NB4 (cell line): ENCODE data around the gene NDUFV1.

Experiments
- DNase-seq: peaks from one replicate; pipeline ENCODE4 v3.0.0; 2010; ENCODE audit warnings: low read depth
- H3K4me3 ChIP-seq: one replicate; pipeline ENCODE4 v1.5.1; 2011; ENCODE audit warnings: mild to moderate bottlenecking, low read depth, low read length, moderate library complexity
- MAX ChIP-seq: IDR thresholded peaks from 2 replicates; pipeline ENCODE4 v1.6.1; 2011; ENCODE audit warnings: low read depth, low read length
- MYC ChIP-seq: IDR thresholded peaks from 2 replicates; pipeline ENCODE4 v1.6.1; 2011; ENCODE audit warnings: low read depth, low read length
- POLR2A ChIP-seq: IDR thresholded peaks from 2 replicates; pipeline ENCODE4 v1.6.1; 2011; ENCODE audit warnings: mild to moderate bottlenecking; ENCODE audit not compliant: insufficient read length; ENCODE audit errors: extremely low read depth
- TF ChIP-seq, protein P1 (sequence below): IDR thresholded peaks from one replicate; pipeline ENCODE4 v1.5.1; 2012; ENCODE audit warnings: low read depth, low read length

The NDUFV1 gene

DNA sequence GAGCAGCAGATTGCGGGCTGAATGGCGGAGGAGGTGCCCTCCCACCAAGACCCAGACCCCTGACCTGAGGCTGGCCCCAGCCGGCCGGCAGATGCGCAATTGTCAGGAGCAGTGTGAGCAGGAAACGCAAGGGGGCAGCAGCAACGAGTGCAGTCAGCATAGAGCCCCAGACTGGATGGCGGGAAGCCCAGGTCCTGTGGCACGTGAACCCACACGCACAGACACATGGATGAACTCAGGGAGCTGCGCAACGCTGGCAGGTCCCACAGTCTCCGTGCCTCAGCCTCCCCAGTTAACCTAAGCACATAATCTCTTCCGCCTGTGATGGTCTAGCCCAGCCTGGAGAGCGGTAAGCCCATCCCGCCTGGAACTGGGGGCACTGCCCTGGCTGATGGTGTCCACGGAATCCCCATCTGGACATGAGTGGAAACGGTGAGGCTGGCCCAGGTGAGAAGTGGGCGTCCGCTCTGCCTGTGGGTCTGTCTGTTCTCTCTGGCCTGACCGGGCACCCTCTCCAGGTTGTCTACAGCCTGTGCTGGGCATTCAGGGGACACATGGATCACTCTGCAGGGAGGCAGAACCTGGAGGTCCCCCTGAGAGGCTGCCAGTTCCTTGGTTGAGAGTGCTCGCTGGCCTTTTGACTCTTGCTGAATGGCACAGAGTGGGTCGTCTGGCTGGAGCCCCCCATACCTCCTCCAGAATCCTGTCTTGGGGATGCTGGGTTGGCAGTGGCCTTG, 33.5 kb downstream of the NDUFV1 start:
- peak; percentile 78 for DNase-seq
- TF ChIP-seq MYC (no peak), POLR2A (no peak), MAX (peak; percentile 90)
- TF ChIP-seq, protein P1, sequence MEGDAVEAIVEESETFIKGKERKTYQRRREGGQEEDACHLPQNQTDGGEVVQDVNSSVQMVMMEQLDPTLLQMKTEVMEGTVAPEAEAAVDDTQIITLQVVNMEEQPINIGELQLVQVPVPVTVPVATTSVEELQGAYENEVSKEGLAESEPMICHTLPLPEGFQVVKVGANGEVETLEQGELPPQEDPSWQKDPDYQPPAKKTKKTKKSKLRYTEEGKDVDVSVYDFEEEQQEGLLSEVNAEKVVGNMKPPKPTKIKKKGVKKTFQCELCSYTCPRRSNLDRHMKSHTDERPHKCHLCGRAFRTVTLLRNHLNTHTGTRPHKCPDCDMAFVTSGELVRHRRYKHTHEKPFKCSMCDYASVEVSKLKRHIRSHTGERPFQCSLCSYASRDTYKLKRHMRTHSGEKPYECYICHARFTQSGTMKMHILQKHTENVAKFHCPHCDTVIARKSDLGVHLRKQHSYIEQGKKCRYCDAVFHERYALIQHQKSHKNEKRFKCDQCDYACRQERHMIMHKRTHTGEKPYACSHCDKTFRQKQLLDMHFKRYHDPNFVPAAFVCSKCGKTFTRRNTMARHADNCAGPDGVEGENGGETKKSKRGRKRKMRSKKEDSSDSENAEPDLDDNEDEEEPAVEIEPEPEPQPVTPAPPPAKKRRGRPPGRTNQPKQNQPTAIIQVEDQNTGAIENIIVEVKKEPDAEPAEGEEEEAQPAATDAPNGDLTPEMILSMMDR, result peak; percentile 77

GRCh38 chr11:67640758-67641337, 34.1 kb downstream of the NDUFV1 start:
- DNase-seq, result no peak
- no peak overlapping the region for H3K4me3 ChIP-seq
- TF ChIP-seq MAX (no peak), MYC (no peak), POLR2A (no peak)
- TF ChIP-seq, protein P1, result no peak

More for the DNA sequence above, 33.5 kb downstream of the NDUFV1 start:
- H3K4me3 ChIP-seq, result no peak overlapping the region

DNA sequence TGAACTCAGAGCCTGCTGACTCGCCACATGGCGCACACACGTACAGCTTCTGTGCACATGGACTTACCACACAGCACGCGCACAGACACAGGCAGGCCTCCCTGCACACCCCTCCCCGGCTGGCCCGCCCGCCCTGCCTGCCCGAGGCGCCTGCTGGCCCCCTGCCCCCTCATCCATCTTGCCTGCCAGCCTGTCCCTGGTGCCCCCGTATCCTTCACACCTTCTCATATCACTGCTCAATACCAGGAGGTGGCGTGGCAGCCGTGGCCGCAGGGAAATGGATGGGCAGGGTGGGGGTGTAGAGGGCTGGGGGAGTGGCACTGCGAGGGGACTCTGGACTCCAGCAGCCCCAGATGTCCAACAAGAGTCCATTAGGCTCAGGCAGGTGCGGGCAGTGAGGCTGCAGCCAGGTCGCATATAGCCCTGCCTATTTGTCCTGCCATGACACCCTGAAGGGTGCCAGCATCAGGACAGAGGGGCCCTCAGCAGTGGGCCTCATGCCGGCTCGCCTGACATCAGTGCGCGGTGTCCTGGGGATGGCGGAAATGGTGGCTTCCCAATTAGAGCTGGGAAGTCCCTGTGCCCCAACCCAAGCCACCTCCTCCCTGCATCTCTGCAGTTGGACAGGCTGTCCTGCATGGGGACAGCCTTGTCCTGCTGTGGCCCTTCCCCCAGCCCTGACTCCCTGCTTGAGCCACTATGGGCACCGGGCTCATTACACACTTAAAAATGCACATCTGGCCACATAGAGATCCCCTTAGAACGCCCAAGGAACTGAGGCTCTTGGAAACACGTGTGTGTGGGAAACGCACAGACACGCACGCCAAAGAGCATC, 34.8 kb downstream of the NDUFV1 start:
- DNase-seq, result no peak
- H3K4me3 ChIP-seq, result no peak overlapping the region
- TF ChIP-seq, protein P1, result no peak
- TF ChIP-seq MAX (no peak), MYC (no peak), POLR2A (no peak)

DNA sequence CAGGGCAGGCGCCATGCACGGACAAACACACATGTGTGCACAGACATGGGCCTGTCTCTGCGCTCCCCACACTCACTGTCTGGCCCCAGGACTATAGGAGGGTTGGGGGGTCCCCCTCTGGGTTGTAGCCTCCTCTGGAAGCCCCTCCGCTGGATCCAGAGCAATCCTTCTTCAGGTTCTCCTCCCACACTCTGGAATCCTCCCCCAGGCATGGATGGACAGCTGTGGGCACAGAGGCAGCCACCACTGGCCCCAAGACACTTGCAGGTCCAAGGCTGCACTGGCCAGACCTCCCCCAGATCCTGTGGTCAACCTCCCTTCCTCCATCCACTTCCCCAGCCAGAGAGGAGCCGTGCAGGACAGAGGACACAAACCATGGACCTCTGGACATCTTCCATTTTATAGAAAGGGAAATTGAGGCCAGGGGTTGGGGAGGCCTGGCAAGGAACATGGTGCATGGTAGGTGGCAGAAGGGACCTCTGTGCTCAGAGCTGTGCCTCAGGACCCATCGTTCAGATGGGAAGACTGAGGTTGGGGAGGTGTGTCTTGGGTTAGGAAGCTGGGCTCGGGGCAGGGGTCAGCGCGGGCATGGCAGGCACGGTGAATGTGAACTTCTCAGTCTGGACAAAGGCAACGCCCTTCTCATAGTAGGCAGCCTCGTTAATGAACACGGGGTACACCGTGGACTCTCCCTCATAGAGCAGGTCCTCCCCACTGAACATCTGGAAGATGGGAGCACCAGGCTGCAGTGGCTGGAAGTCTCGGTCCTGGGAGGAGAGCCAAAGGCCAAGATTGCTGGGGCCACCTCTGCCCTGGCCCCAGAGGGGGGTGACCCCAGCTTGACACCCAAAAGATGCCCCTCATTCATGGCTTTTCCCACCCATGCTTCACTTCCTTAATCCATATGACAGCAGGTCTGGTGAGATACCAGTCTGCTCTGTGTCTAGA, 35.7 kb downstream of the NDUFV1 start:
- no peak for DNase-seq
- no peak for TF ChIP-seq MAX
- no peak for TF ChIP-seq MYC
- no peak for TF ChIP-seq POLR2A
- TF ChIP-seq, protein P1, result no peak
- no peak overlapping the region for H3K4me3 ChIP-seq

GRCh38 chr11:67644042-67644441, 37.3 kb downstream of the NDUFV1 start:
- no peak overlapping the region for H3K4me3 ChIP-seq
- TF ChIP-seq, protein P1, result peak; percentile 52
- TF ChIP-seq POLR2A, result no peak
- DNase-seq, result peak; percentile 64
